Neural progenitor cell (in vitro differentiated cells): ENCODE measurements around the gene TRIM41. TPM values are rescaled to one million over a fixed set of nuclear protein-coding genes. Genes with fewer than 3 reads are reported as not detected.
"Not testable (repeated sequence)": the region's sequence is repeated elsewhere in the genome, so short reads cannot be mapped to it uniquely, and the experiment has no call there.

Experiments used
- DNase-seq: peaks from one replicate; pipeline ENCODE4 v3.0.0-alpha.2; 2016; ENCODE audit warnings: low spot score
- H2AFZ ChIP-seq: fragments of 200-600 bp; sonication (generic); replicated peaks from 2 replicates; pipeline ENCODE4 v1.6.1; 2016; ENCODE audit warnings: antibody characterized with exemption
- H3F3A ChIP-seq: fragments of 200-600 bp; sonication (generic); 2 replicates; pipeline ENCODE4 v1.6.1; 2016; ENCODE audit warnings: antibody characterized with exemption, low read depth
- H3K27ac ChIP-seq: fragments of 200-600 bp; sonication (generic); 2 replicates; pipeline ENCODE4 v1.5.1; 2016; ENCODE audit warnings: mild to moderate bottlenecking
- H3K27me3 ChIP-seq: fragments of 200-600 bp; sonication (generic); 2 replicates; pipeline ENCODE4 v1.6.1; 2016; ENCODE audit warnings: mild to moderate bottlenecking, moderate library complexity
- H3K36me3 ChIP-seq: fragments of 200-600 bp; sonication (generic); 2 replicates; pipeline ENCODE4 v1.5.1; 2016
- H3K4me1 ChIP-seq: fragments of 200-600 bp; sonication (generic); 2 replicates; pipeline ENCODE4 v1.6.1; 2016; ENCODE audit warnings: mixed run types
- H3K4me2 ChIP-seq: fragments of 200-600 bp; sonication (generic); 2 replicates; pipeline ENCODE4 v1.6.1; 2016
- H3K4me3 ChIP-seq: fragments of 200-600 bp; sonication (generic); 2 replicates; pipeline ENCODE4 v1.5.1; 2016
- H3K79me2 ChIP-seq: fragments of 200-600 bp; sonication (generic); 2 replicates; pipeline ENCODE4 v1.6.1; 2016; ENCODE audit warnings: low read depth
- H3K9ac ChIP-seq: fragments of 200-600 bp; sonication (generic); 2 replicates; pipeline ENCODE4 v1.6.1; 2016
- H3K9me3 ChIP-seq: fragments of 200-600 bp; sonication (generic); 2 replicates; pipeline ENCODE4 v1.5.1; 2016; ENCODE audit warnings: low read depth
- H4K20me1 ChIP-seq: fragments of 200-600 bp; sonication (generic); 2 replicates; pipeline ENCODE4 v1.6.1; 2016; ENCODE audit warnings: low read depth
- H3K27ac Mint-ChIP-seq: 3 replicates; pipeline ENCODE4 v1.8.0; 2021; ENCODE audit warnings: mixed read lengths
- H3K27me3 Mint-ChIP-seq: 2 replicates; pipeline ENCODE4 v1.8.0; 2022; ENCODE audit warnings: low read depth, mild to moderate bottlenecking, inconsistent platforms, moderate library complexity, mixed read lengths; ENCODE audit not compliant: insufficient read depth
- H3K36me3 Mint-ChIP-seq: 3 replicates; pipeline ENCODE4 v1.8.0; 2021; ENCODE audit warnings: mixed read lengths
- H3K4me1 Mint-ChIP-seq: 3 replicates; pipeline ENCODE4 v1.8.0; 2021; ENCODE audit warnings: mixed read lengths
- H3K4me3 Mint-ChIP-seq: 3 replicates; pipeline ENCODE4 v1.8.0; 2021; ENCODE audit warnings: mild to moderate bottlenecking, moderate library complexity, mixed read lengths
- H3K9me3 Mint-ChIP-seq: 3 replicates; pipeline ENCODE4 v1.8.0; 2020; ENCODE audit warnings: mixed read lengths
- EZH2 ChIP-seq: fragments of 200-600 bp; sonication (generic); IDR thresholded peaks from 2 replicates; pipeline ENCODE4 v1.6.1; 2017; ENCODE audit warnings: antibody characterized with exemption, mild to moderate bottlenecking, moderate library complexity
- EZH2phosphoT487 ChIP-seq: fragments of 200-600 bp; sonication (generic); IDR thresholded peaks from 2 replicates; pipeline ENCODE4 v1.6.1; 2017; ENCODE audit warnings: antibody characterized with exemption
- microRNA-seq: library from miRNA; unstranded; fragments of <30 nt; microRNA quantifications from one replicate; pipeline ENCODE4, GENCODE V29; 2016
- small RNA-seq: library from RNA; depleted of rRNA; stranded (forward); fragments of <200 nt; gene quantifications from one replicate; pipeline ENCODE3, GENCODE V24; 2015
- total RNA-seq: library from RNA; depleted of rRNA; stranded (reverse); fragments of >200 nt; gene quantifications from 2 replicates; pipeline ENCODE4 v1.2.3, GENCODE V29; 2015; ENCODE audit warnings: low replicate concordance
- TF ChIP-seq, protein P1 (sequence below): fragments of 200-600 bp; sonication (generic); IDR thresholded peaks from 2 replicates; pipeline ENCODE4 v1.5.1; 2017; ENCODE audit warnings: antibody characterized with exemption, mild to moderate bottlenecking

The TRIM41 gene
- total RNA-seq, 1 donor from 2014 or later: 8.1 TPM

DNA sequence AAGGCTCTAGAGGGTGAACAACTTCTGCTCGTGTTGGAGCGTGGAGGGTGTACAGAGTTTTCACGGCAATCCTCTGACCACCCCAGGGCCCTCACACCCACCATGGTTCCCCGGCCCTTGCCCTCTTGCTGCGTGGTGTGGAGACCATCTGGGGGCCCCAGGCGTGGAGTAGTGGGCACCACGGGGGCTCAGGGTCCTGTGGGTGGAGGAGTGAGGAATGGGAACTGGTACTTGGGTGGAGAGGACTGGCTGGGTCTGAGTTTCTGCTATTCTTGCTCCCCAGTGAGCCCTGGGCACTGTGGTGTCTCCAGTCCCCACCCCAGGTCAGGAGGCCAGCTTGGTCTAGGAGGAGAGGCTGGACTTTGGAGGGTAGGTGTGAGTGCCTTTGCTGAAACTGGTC is 59.8 kb downstream of the TRIM41 start:
- Histone ChIP-seq H3K4me3 (no peak overlapping the region), H3K9ac (no peak overlapping the region), H3K36me3 (no peaks in the 10 kb centered on the region), H3K9me3 (no peaks in the 10 kb centered on the region), H3K4me1 (no peaks in the 10 kb centered on the region), H3K79me2 (peaks cover 90% of the 10 kb centered on the region), H3K27me3 (no peaks in the 10 kb centered on the region), H3F3A (peaks cover 6% of the 10 kb centered on the region), H3K4me2 (no peak overlapping the region), H3K27ac (no peak overlapping the region), H2AFZ (no peak overlapping the region), H4K20me1 (peaks cover 55% of the 10 kb centered on the region)
- Mint-ChIP-seq H3K27me3 (no peaks in the 10 kb centered on the region), H3K36me3 (peaks cover 6% of the 10 kb centered on the region), H3K27ac (no peak overlapping the region), H3K4me3 (no peak overlapping the region), H3K4me1 (peaks cover 14% of the 10 kb centered on the region), H3K9me3 (no peaks in the 10 kb centered on the region)
- no peak for DNase-seq
- TF ChIP-seq, protein P1, sequence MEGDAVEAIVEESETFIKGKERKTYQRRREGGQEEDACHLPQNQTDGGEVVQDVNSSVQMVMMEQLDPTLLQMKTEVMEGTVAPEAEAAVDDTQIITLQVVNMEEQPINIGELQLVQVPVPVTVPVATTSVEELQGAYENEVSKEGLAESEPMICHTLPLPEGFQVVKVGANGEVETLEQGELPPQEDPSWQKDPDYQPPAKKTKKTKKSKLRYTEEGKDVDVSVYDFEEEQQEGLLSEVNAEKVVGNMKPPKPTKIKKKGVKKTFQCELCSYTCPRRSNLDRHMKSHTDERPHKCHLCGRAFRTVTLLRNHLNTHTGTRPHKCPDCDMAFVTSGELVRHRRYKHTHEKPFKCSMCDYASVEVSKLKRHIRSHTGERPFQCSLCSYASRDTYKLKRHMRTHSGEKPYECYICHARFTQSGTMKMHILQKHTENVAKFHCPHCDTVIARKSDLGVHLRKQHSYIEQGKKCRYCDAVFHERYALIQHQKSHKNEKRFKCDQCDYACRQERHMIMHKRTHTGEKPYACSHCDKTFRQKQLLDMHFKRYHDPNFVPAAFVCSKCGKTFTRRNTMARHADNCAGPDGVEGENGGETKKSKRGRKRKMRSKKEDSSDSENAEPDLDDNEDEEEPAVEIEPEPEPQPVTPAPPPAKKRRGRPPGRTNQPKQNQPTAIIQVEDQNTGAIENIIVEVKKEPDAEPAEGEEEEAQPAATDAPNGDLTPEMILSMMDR: no peak
- no peak for TF ChIP-seq EZH2phosphoT487
- TF ChIP-seq EZH2: no peak

DNA sequence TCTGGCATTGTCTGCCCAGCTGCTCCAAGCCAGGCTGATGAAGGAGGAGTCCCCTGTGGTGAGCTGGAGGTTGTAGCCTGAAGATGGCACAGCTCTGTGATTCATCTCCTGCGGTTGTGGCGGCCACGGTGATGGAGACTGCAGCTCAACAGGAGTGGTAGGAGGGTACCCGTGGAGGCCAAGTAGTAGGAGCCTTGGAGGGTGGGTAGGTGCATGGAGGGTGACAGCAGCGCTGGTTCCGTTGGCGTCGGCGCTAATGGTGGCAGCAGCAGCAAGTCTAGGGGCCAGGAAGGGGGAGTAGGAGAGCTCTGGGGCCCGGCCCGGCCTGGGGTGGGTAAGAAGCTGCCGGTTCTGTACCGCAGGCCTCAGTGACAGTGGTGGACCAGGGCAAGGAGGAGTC is 60.3 kb downstream of the TRIM41 start:
- Histone ChIP-seq H3K9me3 (no peaks in the 10 kb centered on the region), H4K20me1 (peaks cover 60% of the 10 kb centered on the region), H3K27me3 (no peaks in the 10 kb centered on the region), H3K4me1 (no peaks in the 10 kb centered on the region), H3F3A (peaks cover 6% of the 10 kb centered on the region), H3K27ac (no peak overlapping the region), H3K9ac (no peak overlapping the region), H3K4me2 (no peak overlapping the region), H3K4me3 (no peak overlapping the region), H2AFZ (no peak overlapping the region), H3K79me2 (peaks cover 92% of the 10 kb centered on the region), H3K36me3 (no peaks in the 10 kb centered on the region)
- no peak for TF ChIP-seq EZH2
- TF ChIP-seq, protein P1: no peak
- no peak for TF ChIP-seq EZH2phosphoT487
- no peaks in the 10 kb centered on the region for H3K9me3 Mint-ChIP-seq
- no peak overlapping the region for H3K4me3 Mint-ChIP-seq
- no peaks in the 10 kb centered on the region for H3K27me3 Mint-ChIP-seq
- peaks cover 6% of the 10 kb centered on the region for H3K36me3 Mint-ChIP-seq
- H3K4me1 Mint-ChIP-seq: peaks cover 13% of the 10 kb centered on the region
- DNase-seq: no peak
- H3K27ac Mint-ChIP-seq: no peak overlapping the region

GRCh38 chr5:181283841-181284755 is 61.0 kb downstream of the TRIM41 start:
- H3K4me1 ChIP-seq, H3K4me2 ChIP-seq, H3K9me3 Mint-ChIP-seq, H3K27ac ChIP-seq, H3F3A ChIP-seq, H3K4me1 Mint-ChIP-seq, H2AFZ ChIP-seq, H3K36me3 Mint-ChIP-seq, H3K27me3 ChIP-seq, H3K4me3 ChIP-seq, H3K27ac Mint-ChIP-seq, H3K9ac ChIP-seq, H3K9me3 ChIP-seq, DNase-seq, H3K27me3 Mint-ChIP-seq, H3K36me3 ChIP-seq: not testable (repeated sequence)
- peaks cover 62% of the 10 kb centered on the region for H4K20me1 ChIP-seq
- peaks cover 86% of the 10 kb centered on the region for H3K79me2 ChIP-seq
- peak overlapping the region; percentile 75 for H3K4me3 Mint-ChIP-seq

Small RNA genes within 50 kb of the gene (microRNA-seq; reads per million reads assigned to microRNA genes)
- not detected for gene MIR4638

Small RNA genes within 50 kb of the gene (small RNA-seq; reads per million reads assigned to genes)
- gene MIR4638 (not detected), gene SNORD95 (not detected), gene SNORD96A (not detected)

Other genes with a start within 250 kb of the TRIM41 start
- gene BTNL3, start 234.4 kb upstream of the TRIM41 start, total RNA-seq: 0.34 TPM in 1 of 2 replicates, not detected in the other
- gene BTNL9, start 183.0 kb upstream of the TRIM41 start, total RNA-seq: 0.24 and 0.56 TPM in 2 replicates
- gene OR2V1, start 92.1 kb upstream of the TRIM41 start, total RNA-seq: not detected in 2 replicates
- not detected in 2 replicates for gene OR2V2, start 75.7 kb upstream of the TRIM41 start, total RNA-seq
- gene TRIM7, start 18.1 kb upstream of the TRIM41 start, total RNA-seq: not detected in 2 replicates
- gene RACK1, start 20.6 kb downstream of the TRIM41 start, total RNA-seq: 2,816 and 3,567 TPM in 2 replicates
- 7.9 and 9.4 TPM in 2 replicates for gene TRIM52, start 37.9 kb downstream of the TRIM41 start, total RNA-seq
- gene OR4F3, start 144.0 kb downstream of the TRIM41 start, total RNA-seq: not detected in 2 replicates